GM12891 (cell line): ENCODE measurements around the gene CDK6.

Experiments
- DNase-seq: peaks from one replicate; pipeline ENCODE4 v3.0.0; 2011; ENCODE audit warnings: low spot score; ENCODE audit not compliant: insufficient read length
- FAIRE-seq: peaks from 2 replicates; lab custom pipeline; 2011; peaks lifted over from hg19 to GRCh38; lab: Jason Lieb, UNC
- PAX5 ChIP-seq: IDR thresholded peaks from 2 replicates; pipeline ENCODE4 v1.6.1; 2011; ENCODE audit warnings: low read length, moderate library complexity, mild to moderate bottlenecking; ENCODE audit not compliant: insufficient read depth, severe bottlenecking
- POLR2A ChIP-seq: IDR thresholded peaks from 2 replicates; pipeline ENCODE4 v1.6.1; 2011; ENCODE audit warnings: low read depth, low read length, control low read depth
- POLR2AphosphoS5 ChIP-seq: IDR thresholded peaks from 2 replicates; pipeline ENCODE4 v1.6.1; 2011; ENCODE audit warnings: low read depth, low read length, control low read depth
- POU2F2 ChIP-seq: IDR thresholded peaks from 2 replicates; pipeline ENCODE4 v1.6.1; 2011; ENCODE audit warnings: low read depth, mild to moderate bottlenecking, control low read depth, low read length, moderate library complexity
- SPI1 ChIP-seq: IDR thresholded peaks from 2 replicates; pipeline ENCODE4 v1.6.1; 2011; ENCODE audit warnings: low read depth, low read length, control low read depth
- TAF1 ChIP-seq: IDR thresholded peaks from 2 replicates; pipeline ENCODE4 v1.6.1; 2011; ENCODE audit warnings: low read depth, low read length, control low read depth

CDK6 gene

DNA sequence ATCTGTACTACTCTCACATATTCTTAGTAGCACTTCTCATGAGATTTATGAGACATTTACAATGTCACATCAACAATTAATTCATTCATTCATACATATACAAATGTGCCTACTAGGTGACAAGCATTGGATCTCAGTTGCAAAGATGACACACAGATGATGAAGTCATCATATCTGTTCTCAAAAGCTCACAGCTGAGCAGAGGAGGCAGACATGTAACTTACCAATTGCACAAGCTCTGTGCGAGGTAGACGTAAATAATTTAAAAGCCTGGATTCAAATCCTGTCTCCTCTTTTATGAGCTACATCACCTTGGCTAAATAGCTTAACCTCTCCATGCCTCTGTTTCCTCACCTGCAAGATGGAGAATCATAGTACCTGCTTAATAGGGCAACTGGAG is 136.8 kb downstream of the CDK6 start:
- no peak for FAIRE-seq
- TF ChIP-seq SPI1 (no peak), POLR2A (no peak), PAX5 (no peak), TAF1 (no peak), POU2F2 (no peak), POLR2AphosphoS5 (no peak)

DNA sequence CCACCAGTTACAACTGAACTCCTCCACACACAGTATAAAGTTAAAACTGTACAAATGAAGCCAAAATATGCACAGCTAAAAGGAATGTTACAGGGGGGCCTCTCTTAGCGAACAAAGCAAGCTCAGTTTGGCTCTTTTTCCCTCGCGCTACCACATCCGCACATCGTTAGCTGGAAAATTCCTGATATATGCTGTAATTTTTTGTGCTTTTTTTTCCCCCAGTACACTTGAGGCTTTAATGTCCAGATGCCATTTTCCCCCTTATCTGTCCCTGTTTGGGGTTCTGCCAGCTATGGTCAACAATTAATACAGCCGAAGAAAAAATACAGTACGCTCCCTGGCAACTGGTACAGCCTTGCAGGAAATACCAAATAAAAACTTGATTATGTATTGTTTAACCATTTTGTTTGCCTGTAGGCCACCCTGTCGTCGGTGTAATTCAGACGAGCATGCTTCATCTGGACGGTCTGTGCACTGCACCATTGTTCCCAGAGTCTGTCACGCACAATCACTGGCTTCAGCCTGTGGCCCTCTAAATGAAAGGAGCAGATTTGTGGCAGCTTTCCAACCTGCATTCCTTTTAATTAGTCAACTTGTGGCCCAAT is 138.0 kb downstream of the CDK6 start:
- FAIRE-seq, result no peak
- DNase-seq, result no peak
- TF ChIP-seq TAF1, result no peak
- no peak for TF ChIP-seq POLR2AphosphoS5
- no peak for TF ChIP-seq POLR2A
- no peak for TF ChIP-seq POU2F2
- TF ChIP-seq SPI1, result no peak
- no peak for TF ChIP-seq PAX5

More for the DNA sequence above, 136.8 kb downstream of the CDK6 start:
- DNase-seq, result no peak

DNA sequence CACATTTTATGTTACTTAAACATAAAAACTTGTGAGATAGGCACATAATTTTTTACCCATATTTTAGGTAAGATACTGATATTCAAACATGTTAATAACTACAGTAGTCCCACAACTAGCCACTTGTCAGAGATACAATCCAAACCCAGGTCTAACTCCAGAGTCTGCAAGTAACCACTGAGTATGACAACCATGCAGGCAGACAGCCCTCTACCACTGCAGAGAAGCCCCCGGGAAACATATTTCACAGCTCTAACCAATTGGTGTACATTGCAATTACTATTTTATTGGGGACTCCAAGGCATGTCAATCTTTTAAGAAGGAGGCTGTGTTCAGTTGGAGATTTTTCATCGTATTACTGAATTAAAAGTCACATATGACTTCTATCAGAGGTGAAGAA is 139.0 kb downstream of the CDK6 start:
- FAIRE-seq, result no peak
- no peak for TF ChIP-seq POLR2AphosphoS5
- no peak for TF ChIP-seq POLR2A
- no peak for TF ChIP-seq TAF1
- no peak for TF ChIP-seq PAX5
- TF ChIP-seq SPI1, result no peak
- TF ChIP-seq POU2F2, result no peak

DNA sequence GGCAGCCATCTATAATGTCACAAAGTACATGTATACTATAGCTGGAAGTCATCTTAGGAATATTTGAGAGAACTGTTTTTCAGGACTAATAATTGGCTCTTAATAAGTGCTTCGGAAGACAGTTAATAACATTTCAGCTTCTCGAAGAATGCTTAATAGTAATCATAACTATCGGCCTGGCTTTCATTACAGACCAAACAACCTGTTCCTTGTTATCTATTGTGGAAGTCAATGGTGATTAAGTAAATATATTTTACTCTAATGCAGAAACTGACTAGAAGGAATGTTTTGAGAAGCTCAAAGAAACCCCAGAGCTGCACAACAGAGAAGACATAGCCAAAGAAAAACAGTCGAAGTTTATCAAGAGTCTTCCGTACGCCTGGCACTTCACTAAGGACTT is 139.4 kb downstream of the CDK6 start:
- FAIRE-seq (no peak), DNase-seq (no peak)
- TF ChIP-seq POLR2AphosphoS5 (no peak), SPI1 (no peak), POLR2A (no peak), PAX5 (no peak), TAF1 (no peak), POU2F2 (no peak)

More for the DNA sequence above, 139.0 kb downstream of the CDK6 start:
- DNase-seq, result no peak

DNA sequence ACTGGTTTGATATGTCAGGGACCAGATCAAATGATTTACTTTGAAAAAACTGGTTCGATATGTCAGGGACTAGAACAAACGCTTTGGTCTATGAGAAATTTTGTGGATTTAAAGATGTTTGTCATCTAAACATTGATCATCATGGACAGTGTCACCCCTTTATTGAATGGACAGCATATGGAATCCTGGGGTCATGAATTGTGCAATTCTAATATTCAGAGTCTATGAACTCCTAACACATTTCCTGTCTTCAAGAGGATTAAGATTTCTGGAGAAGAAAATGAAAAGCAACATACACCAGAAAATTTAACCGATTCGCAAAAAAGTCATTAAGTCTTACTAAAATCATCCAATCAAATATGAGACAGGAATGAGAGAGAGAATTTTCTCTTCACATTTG is 139.8 kb downstream of the CDK6 start:
- FAIRE-seq (no peak), DNase-seq (no peak)
- TF ChIP-seq POLR2AphosphoS5 (no peak), POLR2A (no peak), PAX5 (no peak), POU2F2 (no peak), SPI1 (no peak), TAF1 (no peak)

DNA sequence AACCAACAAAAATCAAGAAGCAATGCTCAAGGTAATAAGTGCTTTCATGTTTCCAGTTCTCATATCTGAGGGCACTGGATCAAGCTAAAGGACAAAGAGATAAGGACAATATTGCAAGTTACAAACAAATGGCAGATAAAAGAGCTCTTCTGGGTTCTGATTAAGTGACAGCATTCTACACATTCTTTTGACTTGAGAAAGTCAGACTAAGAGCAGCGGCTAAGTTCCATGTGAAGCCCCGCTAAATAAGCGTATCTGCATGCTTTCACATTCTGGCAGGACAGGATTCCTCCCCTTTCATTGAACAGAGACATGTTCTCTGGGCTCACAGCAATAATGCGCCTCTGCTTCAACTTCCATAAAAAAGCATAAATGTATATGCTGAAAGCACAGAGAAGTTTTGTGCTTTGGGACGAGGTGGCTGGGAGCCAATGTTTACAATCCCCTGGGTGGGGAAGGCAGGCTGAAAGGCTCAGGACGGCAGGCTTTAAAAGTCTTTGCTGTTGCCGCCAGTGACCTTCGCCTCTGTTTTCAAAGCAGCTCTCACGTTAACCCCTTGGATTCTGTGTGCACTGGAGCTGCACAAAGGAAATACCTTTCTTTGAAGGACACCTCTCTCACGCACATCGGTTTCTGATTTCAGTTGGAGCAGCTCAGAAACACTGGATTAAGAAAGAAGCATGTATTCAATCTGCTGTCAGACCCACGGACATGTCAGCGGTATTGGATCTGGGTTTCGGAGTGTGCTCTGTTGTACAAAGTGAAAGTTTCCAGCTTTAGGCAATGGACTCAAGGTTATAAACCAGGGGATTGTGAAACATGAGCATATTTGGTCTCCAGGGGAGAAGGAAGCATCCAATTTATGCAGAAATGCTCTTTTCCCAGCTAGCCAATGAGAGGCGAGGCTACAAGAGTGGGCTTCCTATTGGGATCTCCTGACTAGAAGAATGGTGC is 140.8 kb downstream of the CDK6 start:
- DNase-seq, result no peak
- TF ChIP-seq POLR2A (no peak), PAX5 (no peak)
- FAIRE-seq, result peak; percentile 94

DNA sequence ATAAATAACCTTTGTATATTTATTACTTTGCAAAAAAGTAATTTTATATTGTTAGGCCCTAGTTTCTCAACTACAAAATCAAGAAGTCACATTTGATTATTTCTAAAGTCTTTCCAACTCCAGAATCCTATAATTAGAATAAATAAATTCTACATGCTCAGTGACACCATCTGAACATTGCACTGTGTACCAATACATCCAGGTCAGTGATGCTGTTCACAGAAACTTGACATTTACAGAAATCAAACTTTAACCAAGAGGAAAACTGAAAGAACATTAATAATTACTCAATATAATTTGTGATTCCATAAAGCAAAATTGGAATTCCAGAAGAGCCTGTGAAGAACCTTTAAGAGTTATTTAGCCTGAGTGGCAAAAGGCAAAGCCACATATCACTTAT is 142.2 kb downstream of the CDK6 start:
- FAIRE-seq, result no peak
- TF ChIP-seq POLR2AphosphoS5 (no peak), POLR2A (no peak), SPI1 (no peak), POU2F2 (no peak)
- DNase-seq, result no peak

DNA sequence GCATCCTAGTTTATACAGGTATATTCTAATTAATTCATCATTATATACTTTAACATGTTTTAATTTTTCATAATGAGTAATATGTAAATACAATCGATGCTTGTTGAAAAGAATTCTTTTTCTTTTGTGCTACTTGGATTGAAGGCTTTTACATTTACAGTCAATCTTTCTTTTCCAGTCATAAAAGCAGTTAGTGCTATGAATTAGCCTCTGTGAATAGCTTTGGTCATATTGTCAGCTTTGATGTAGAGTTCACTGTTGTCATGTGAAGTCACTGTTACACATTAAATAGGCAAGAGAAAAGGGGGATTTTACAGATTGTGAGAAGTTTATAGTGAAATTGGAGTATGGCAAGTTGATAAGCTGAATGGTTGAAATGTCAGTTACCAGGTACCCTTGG is 142.9 kb downstream of the CDK6 start:
- FAIRE-seq (no peak), DNase-seq (no peak)
- TF ChIP-seq POU2F2 (no peak), PAX5 (no peak), POLR2A (no peak), POLR2AphosphoS5 (no peak), SPI1 (no peak), TAF1 (no peak)

DNA sequence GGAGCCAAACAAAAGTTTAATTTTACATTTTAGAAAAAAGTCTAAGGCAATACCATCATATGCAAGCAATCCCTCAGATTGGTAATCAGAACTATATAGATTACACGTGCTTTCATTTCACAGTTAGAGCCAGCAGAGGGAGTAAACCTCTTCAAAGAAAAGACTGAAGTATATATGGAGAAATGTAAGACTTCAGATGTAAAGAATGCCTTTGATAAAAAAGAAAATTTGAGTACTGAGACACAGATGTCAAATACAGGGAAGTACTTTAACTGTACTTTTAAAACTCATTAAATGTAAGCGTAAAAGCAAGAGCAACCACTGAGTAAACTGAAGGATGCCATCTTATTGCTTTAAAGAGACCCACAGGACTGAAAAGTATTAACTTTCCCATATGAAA is 144.8 kb downstream of the CDK6 start:
- FAIRE-seq, result no peak

More for the DNA sequence above, 144.8 kb downstream of the CDK6 start:
- DNase-seq, result no peak
- TF ChIP-seq TAF1 (no peak), SPI1 (no peak), POLR2AphosphoS5 (no peak), POLR2A (no peak), POU2F2 (no peak), PAX5 (no peak)
